NCI-H2196 treated with DMSO at 0.1 percent for 48 hours (cell line): ENCODE data around the gene RTL1.

Experiments
- DNase-seq: peaks from one replicate; lab custom pipeline; 2025; ENCODE audit not compliant: unreplicated experiment; lab: John Stamatoyannopoulos, UW

The RTL1 gene

DNA sequence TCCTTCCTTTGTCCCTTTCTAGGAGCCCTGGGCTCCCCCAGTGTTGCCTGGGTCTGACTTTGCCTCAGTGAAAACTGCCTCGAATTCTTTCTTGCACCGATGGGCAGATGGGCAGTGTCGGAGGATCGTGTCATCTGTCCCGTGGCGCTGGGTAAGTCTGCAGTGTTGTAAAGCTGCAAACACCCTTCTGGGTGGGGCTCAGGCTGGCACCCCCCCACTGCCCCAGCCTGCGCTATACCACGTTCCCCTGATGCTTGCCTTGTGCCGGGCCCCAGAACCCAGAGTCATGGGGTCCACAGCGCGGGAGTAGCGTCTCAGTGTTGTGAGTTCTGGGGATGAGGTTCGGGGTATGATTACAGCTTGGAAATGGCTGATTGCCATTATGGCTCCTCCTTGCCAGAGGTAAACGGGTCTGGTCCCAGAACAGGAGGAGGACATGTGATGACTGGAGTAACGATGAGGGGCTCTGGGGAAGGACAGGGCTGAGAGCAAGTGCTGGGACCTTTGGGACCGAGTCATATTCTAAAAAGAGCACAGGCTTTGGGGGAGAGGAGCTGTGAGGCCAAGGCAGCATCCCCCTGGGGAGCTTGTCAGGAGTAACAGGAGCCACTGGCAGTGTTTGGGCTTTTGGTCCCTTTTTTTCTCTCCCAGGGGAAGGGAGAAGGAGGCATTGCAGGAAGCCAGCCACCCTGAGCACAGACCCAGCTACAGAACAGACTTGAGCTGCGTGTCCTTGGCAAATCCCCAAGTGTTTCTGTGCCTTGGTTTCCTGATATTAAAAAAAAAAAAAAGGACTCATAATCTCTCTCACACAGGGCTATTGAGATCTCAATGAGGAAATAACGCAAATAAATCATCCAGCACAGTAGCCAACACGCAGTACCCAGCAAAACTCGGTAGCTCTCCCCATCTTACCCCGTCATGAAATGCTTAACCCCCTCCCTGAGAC lies 4.3 kb downstream of the RTL1 start:
- no peak for DNase-seq

DNA sequence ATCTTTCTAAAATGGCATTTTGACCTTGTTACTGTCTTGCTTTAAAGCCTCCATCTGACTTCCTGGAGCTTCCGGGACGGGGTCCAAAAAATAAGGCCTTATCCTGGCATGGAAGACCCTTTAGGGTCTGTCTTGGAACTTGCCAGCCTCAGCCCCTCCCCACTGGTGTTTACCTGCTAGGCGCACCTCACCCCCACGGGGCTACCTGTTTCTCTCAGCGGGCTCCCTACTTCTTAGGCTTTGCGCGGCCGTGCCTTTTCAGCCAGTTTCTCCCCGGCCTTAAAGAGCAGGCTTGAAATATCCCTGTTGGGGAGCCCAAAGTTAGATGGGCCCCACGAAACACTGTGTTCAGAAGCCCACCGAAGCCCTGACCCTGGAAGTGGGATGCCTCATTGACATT lies 5.1 kb downstream of the RTL1 start:
- no peak for DNase-seq

- DNase-seq: no peak
Measured at GRCh38 chr14:100896369-100897060, 7.0 kb downstream of the RTL1 start.

DNA sequence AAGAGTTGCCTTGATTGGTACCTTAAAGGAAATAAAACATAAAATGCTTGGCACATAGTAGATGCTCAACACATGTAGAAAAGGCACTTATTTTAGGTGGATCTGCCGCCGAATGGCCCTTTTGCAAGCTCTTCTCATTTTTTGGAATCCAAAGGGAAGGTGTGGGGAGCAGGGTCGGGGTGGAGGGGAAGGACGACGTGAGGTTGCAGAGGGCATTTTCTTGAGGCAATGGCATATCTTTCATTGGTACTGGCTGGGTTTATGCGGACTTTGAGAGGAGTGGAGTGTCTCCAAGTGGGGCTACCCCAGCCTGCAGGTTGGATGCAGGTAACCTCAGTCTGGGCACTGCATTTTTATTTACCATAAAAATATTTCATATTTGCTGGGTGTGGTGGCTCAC lies 8.1 kb downstream of the RTL1 start:
- no peak for DNase-seq

DNA sequence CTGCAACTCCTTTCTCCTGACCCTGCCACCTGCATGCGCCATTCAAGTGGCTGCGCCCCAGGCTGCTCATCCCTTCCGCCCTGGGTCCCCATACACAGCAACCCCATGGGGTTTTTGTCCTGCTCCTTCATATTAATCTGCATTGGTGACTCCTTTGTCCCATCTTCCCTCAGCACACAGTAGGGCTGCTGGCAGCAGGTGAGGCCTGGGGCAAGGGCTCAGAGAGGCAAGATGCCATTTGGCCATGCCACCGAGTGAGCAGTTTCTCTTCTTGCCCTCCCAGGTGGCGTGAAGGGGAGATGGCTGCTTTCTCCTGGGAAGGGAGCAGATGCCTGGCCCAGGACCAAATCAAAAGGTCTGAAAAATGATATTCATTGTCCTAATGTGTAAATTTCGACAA lies 9.1 kb downstream of the RTL1 start:
- no peak for DNase-seq

GRCh38 chr14:100893760-100894159 lies 9.8 kb downstream of the RTL1 start:
- no peak for DNase-seq

DNA sequence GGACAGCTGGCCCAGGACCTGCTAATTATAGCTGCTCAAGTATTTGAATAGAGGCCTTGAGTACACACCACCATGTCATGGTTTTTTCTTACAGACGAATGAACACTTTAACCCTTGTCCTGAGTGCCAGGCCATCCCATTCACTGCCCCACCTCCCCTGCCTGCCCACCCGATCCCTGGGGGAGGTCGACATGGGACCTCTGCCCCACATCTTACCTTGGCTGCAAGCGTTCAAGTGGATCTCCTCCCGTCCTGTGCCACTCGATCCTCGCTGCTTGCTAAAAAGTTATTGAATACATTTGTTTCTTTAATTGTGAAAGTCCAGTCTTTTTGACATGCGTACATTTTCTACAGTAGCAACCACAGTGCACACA lies 10.3 kb downstream of the RTL1 start:
- no peak for DNase-seq

DNA sequence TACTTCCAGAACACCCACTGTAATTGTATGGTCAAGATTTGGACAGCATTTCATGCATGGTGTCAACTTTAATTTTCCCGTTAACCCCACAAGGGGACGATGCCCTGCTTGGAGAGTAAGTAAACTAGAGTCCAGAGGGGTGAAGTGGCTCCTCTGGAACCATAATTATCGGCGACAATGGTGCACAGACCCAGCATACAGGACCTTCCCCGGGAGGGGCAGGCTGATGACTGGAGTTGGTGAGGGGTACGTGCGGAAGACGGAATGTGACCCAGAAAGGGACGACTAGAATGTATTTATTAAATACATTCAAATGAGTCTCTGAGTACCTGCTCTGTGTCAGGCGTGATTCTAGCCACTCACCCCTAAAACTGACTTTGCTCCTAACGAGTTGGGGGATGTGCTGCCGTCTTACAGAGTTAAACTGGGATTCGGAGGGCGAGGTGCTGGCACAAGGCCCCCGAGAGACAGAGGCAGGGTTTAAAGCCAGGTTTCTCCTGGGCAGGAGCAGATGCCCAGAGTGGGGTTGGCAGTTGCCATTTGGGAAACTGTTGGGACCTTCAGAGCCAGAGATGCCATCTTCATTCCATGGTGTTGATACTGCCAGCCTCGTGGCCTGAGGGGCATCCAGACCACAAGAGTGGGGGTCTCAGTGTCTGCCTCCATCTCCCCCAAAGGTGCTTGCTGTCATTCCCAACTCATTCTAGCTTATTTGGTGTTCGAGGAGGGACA lies 10.9 kb downstream of the RTL1 start:
- DNase-seq: no peak

DNA sequence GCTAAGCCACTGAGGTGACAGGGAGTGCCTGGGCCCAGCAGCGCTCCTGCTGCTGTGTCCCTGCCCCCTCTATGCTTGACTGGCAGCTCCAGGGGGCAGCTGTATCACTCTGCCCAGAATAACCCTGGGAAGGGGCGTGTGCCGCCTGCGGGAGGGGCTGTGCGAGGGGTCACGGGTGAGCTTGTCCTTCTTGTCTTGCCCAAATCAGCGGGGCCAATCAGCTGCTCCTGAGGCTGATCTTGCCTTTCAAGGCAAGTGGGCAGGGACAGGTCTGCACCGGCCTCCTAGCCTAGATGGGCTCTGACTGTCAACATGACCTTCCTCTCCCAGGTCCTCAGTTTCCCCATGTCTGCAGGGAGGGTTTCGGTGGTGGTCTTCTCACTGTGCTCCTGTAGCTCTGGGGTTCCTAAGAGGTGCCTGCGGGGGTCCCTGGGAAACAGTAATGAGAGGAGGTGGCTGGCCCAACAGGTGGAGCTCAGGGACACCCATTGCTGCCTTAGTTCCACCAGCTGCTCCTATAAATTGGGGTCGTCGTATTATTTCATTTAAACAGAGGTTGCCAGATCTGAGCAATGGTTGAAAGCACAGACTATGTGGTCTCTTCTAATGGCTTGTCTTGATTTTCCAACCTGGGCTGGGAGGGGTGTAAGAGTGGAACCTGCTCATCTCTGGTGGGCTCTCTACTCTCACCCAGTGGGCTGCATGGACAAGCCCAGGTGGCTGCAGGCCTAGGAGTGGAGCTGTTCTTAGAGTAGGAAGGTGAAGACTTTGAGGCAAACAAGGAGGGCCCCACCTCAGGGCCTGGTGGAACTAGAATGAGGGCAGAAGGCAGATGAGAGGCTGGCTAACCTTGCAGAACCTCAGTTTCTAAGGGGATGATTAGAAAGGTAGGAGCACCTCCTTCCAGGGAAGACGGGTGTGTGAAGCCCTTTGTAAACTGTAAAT lies 11.7 kb downstream of the RTL1 start:
- no peak for DNase-seq

DNA sequence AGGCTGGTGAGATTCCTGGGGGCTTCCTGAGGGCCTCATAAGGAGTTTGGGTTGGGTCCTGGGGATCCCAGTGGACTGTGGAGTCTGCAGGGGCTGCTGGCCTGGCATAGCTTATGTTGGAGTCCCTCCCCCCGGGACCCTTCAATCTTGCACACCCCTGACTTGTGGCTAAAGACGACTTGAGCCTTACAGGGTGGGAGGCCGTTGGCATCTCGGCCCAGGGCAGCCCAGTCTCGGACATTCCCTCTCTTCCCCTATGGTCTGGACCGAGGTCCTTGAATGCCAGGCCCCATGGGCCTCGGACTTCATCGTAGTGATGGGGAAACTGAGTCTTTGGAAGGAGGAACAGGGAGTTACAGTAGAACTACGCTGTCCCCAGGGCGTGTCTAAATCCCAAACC lies 12.5 kb downstream of the RTL1 start:
- DNase-seq: no peak

- no peak for DNase-seq
Measured at GRCh38 chr14:100890061-100890850, 13.3 kb downstream of the RTL1 start.

GRCh38 chr14:100889641-100890040 lies 13.9 kb downstream of the RTL1 start:
- no peak for DNase-seq

DNA sequence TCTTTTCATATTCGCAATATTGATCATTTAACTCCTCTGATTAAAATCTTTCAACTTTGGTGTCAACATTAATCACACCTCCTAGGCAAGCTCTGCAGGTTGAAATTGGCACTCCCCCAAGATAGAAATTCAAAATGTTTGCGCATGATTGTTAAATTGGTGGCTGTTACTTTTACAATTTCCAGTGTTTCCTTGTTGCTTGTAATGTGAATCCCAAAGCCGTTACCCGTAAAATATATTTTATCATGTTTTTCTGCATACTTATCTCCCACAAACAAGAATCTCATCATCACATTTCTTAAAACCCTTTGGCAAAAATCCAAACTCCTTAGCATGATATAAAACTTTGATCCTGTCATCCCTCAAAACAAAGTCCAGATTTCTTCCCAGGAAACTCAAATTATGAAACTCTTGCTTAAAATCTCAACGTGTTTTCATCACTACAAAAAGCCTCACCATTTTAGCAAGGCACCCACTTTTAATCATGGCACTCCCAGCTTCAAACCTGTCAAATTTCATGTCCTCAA lies 14.7 kb downstream of the RTL1 start:
- DNase-seq: no peak

GRCh38 chr14:100887728-100888335 lies 15.7 kb downstream of the RTL1 start:
- DNase-seq: no peak

DNA sequence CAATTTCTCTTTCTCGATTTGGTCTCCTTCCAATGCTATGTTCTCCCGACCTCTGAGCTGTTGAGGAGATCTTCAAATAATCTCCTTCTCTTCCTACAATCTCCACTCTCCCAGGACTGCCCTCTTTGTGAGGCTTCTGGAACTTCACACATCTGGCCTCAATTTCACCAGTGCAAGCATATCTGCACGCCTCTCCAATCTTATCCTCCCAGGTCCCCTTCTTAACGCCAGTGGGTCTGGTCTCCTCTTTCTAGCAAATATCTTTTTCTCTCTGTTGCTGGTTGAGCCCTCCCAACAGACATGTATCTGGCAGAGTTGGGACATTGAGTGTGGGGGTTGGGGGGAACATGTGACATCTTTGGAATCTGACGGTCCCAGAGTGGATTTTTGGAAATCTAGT lies 17.9 kb downstream of the RTL1 start:
- no peak for DNase-seq

DNA sequence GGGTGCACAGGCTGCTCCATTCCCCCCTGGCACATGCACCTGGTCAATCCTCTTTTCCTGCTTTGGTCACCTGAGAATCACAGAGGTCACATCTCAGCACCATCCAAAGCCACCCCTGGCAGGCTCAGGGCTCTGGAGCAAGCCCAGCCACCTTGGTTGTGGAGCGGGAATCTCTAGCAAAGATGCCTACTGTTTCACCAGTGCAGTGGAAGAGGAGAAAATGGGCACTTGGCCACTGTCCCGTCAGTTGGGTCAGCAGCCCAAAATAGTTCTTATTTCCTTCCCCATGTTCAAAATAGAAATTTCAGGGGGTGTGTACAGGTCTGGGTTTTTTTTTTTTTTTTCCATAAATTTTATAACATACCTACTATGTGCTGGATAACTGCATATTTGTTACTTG lies 18.3 kb downstream of the RTL1 start:
- no peak for DNase-seq

- no peak for DNase-seq
Measured at GRCh38 chr14:100884456-100884855, 19.1 kb downstream of the RTL1 start.

DNA sequence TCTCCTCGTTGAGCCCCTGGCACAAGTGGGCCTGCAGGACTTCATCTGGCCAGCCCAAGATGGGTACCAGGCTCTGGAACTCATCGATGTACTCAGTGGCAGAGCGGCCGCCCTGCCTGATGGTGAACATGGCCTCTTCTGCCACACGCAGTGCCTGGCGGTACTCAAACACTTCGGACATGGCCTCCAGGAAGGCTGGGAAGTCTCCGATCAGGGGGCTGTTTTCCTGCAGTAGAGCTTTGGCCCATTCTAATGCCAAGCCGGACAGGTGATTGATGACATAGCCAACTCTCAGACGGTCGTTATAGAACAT lies 19.8 kb downstream of the RTL1 start:
- no peak for DNase-seq

GRCh38 chr14:100882991-100883788 lies 20.3 kb downstream of the RTL1 start:
- no peak for DNase-seq
